NCI-H2107 treated with DMSO at 0.1 percent for 48 hours (cell line): ENCODE data around the gene SYNJ1.
A peak's percentile ranks its signal among the peaks of the same experiment; 100 is the strongest.
"Not testable (repeated sequence)": the region's sequence is repeated elsewhere in the genome, so short reads cannot be mapped to it uniquely, and the experiment has no call there.

Experiments
- DNase-seq: peaks from one replicate; lab custom pipeline; 2025; ENCODE audit not compliant: unreplicated experiment; lab: John Stamatoyannopoulos, UW

The SYNJ1 gene

GRCh38 chr21:32739946-32740345, 12.1 kb upstream of the SYNJ1 start:
- no peak for DNase-seq

DNA sequence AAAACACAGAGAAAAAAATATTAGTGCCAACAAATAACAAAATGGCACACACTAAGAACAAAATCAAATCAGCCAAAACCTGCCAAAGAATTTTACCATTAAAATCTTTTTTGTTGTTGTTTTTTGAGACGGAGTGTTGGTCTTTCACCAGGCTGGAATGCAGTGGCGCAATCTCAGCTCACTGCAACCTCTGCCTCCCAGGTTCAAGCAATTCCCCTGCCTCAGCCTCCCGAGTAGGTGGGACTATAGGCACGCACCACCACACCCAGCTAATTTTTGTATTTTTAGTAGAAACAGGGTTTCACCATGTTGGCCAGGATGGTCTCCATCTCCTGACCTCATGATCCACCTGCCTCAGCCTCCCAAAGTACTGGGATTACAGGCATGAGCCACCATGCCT, 8.3 kb upstream of the SYNJ1 start:
- DNase-seq = not testable (repeated sequence)

- DNase-seq = no peak
These were observed 7.7 kb upstream of the SYNJ1 start for GRCh38 chr21:32735524-32735923.

- no peak for DNase-seq
These were observed 6.3 kb upstream of the SYNJ1 start for GRCh38 chr21:32733990-32734613.

GRCh38 chr21:32733356-32733755, 5.5 kb upstream of the SYNJ1 start:
- no peak for DNase-seq

- DNase-seq = no peak
These were observed 4.7 kb upstream of the SYNJ1 start for GRCh38 chr21:32732544-32732943.

DNA sequence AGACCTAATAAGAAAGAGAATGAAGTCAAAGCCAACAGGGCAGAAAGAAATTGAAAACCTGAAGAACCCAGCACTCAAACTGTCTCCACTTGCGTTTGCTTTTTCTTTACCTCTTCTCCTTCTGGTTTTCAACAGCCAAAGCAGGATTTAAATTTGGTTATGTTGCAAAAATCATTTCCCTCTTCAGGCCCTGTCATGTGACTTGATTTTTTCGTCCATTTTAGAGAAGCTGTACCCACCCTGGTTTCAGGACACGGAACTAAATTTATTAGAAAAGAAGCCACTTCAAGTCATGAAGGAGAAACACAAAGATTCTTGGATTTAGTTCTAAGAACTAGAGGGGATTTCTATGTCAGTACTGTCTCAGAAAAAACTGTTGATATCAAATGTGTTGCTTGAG, 1.0 kb upstream of the SYNJ1 start:
- DNase-seq = no peak

- peak; percentile 41 for DNase-seq
These were observed 635 bp upstream of the SYNJ1 start for GRCh38 chr21:32728456-32728839.

- DNase-seq = no peak
These were observed 750 bp downstream of the SYNJ1 start for GRCh38 chr21:32726839-32727686.

DNA sequence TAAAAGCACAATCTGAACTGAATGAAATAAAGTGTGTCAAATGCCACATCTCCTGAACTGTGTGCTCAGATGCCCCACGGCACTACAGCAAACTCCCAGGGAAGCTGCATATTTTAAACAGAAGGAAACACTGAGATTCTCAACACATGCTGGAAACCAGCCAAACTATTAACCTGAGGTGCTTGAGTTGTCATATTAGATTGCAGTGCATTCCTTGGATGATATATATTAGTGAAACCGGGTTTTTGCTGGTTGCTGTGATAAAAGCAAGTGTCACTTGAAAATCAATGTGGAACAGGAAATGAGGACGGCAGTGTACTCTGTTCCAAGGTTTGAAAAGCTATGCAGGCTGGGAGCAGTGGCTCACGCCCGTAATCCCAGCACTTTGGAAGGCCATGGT, 8.7 kb downstream of the SYNJ1 start:
- DNase-seq = no peak

- DNase-seq = peak; percentile 9
These were observed 9.9 kb downstream of the SYNJ1 start for GRCh38 chr21:32717851-32718316.

GRCh38 chr21:32716486-32716885, 11.3 kb downstream of the SYNJ1 start:
- no peak for DNase-seq

GRCh38 chr21:32713726-32714125, 14.1 kb downstream of the SYNJ1 start:
- DNase-seq = no peak

GRCh38 chr21:32712641-32713040, 15.2 kb downstream of the SYNJ1 start:
- DNase-seq = no peak

- DNase-seq = peak; percentile 91
These were observed 15.8 kb downstream of the SYNJ1 start for GRCh38 chr21:32712043-32712442.

- no peak for DNase-seq
These were observed 16.8 kb downstream of the SYNJ1 start for GRCh38 chr21:32710987-32711386.

DNA sequence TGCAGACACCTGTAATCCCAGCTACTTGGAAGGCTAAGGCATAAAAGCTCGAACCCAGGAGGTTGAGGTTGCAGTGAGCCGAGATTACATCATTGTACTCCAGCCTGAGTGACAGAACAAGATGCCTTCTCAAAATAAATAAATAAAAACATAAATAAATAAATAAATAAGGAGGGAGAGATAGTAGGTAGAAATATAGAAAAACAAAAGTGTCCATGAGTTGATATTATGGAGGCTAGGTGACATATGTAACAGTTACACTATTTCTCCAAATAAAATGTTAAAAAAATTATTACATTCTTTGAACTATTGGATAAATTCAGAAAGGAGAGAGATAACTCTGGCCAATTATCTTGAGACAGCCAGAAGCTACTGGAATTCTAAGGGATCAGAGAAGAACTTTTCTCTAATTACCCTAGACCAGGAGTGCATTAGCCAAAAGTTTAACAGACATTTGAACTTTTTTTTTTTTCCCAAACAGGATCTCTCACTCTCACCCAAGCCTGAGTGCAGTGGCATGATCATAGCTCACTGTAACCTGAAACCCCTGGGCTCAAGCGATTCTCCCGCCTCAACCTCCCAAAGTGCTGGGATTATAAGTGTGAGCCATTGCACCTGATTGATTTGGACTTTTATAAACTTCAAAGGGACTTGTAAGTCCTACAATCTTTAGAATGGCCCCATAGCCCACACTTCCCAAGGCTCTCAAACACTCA, 17.6 kb downstream of the SYNJ1 start:
- DNase-seq = peak; percentile 36

GRCh38 chr21:32708069-32708468, 19.7 kb downstream of the SYNJ1 start:
- no peak for DNase-seq

DNA sequence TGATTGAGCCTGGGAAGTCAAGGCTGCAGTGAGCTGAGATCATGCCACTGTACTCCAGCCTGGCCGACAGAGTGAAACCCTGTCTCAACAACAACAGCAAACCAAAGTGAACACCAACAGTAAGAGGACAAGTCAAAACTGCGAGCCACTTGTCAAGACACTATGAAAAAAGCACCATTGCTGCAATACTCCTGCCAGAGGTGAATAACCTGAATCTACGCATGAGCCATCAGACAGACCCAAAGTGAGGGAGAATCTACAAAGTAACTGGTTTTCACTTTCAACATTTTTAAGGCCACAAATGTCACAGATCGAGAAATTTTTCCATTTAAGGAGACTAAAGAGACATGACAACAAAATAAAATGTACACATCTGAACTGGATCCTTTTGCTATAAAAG, 21.9 kb downstream of the SYNJ1 start:
- DNase-seq = no peak

DNA sequence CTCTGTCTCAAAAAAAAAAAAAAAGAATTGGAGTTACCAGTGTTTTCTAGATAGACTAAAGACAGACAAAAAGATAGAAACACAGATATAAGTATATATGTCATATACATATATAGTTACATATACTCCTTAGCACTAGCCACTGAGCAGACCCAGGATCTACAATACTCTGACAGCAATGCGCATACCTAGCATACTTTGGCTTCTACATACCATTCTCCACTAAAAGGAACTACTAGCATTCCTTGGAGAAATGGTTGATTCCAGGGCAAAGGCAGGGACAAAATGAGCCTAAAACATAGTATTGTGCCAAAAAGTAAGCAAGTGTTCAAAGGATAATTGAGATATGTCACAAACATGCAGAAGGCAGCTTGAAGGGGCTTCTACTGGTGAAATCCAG, 22.7 kb downstream of the SYNJ1 start:
- DNase-seq = no peak

DNA sequence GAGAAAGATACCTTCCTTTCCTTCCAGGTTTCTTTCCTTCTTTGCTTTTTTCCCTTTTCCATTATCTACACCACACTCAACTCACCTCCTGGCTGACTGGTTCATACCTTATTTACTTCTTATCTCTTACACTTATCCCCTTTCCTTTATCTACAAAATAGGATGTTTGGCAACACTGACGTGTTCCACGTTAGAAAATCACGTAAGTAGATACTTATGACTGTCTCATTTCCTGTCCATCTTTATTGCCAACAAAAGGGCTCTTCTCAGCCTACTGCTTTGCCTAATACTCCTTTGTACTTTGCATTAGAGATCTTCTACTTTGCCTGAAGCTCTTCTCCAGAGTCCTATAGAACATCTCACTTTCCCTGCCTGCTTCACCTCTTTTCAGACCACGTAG, 25.1 kb downstream of the SYNJ1 start:
- no peak for DNase-seq
